ENCODE results near the gene NECAB3. TPM values are rescaled to one million over a fixed set of nuclear protein-coding genes. Genes with fewer than 3 reads are reported as not detected.

NECAB3 gene
- total RNA-seq, 4 donors from 2014 or later: 5.6 to 44.3 (median 20.4) TPM

DNA sequence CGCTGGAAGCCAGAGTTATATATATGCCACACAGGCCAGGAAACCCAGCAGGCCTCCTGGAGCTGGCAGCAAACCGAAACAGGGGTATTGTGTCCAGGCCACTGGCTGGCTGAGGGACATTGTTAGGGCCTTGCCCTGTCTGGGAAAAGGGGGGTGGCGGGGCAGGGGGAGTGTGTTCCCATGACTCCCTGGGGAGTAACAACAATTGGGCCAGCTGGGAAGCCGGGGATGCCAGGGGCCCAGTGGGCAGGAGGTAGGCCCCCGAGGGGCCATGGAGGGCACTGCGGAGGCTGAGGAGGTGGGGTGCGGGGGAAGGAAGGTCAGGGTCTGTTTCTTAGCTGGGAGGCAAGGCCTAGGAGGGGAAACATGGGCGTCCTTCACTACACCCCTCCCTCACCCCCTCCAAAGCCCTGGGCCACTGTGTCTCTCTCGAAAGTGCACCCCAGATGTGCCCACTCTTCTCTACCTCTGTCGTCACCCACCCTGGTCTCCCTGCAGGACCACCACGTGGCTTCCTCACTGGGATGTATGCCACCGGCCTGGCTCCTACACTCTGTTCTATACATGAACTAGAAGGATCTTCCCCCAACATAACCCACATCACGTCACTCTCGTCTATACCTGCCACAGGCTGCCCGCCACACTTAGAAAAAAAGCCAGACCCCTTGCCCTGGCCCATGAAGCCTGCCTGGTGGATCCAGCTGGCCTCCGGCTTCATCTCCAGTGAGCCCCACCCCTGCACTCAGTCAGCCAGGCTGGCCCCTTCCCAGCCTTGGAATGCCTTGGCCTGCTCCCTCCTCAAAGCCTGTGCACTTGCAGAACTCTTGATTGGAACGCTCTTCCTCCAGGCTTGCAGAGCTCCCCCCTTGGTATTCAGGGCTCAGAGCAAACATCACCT, 19.8 kb upstream of the NECAB3 start:
- Histone ChIP-seq H3K27ac (peak overlapping the region; percentile 20 to 25), H3K9me3 (no peaks in the 10 kb centered on the region), H3K36me3 (no peaks in the 10 kb centered on the region), H3K4me3 (no peak overlapping the region), H3K4me1 (no peaks in the 10 kb centered on the region), H3K27me3 (no peaks in the 10 kb centered on the region)
- DNase-seq: peak in 1 of 2 donors; percentile 73
- TF ChIP-seq, protein P1, sequence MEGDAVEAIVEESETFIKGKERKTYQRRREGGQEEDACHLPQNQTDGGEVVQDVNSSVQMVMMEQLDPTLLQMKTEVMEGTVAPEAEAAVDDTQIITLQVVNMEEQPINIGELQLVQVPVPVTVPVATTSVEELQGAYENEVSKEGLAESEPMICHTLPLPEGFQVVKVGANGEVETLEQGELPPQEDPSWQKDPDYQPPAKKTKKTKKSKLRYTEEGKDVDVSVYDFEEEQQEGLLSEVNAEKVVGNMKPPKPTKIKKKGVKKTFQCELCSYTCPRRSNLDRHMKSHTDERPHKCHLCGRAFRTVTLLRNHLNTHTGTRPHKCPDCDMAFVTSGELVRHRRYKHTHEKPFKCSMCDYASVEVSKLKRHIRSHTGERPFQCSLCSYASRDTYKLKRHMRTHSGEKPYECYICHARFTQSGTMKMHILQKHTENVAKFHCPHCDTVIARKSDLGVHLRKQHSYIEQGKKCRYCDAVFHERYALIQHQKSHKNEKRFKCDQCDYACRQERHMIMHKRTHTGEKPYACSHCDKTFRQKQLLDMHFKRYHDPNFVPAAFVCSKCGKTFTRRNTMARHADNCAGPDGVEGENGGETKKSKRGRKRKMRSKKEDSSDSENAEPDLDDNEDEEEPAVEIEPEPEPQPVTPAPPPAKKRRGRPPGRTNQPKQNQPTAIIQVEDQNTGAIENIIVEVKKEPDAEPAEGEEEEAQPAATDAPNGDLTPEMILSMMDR (IDR thresholded peaks at IDR 0.05): no peak
- no peak for TF ChIP-seq POLR2A (IDR thresholded peaks at IDR 0.05)
- intact Hi-C loops (cut with DNase I; ENCODE audit: low total_unique reads): no loop called here

DNA sequence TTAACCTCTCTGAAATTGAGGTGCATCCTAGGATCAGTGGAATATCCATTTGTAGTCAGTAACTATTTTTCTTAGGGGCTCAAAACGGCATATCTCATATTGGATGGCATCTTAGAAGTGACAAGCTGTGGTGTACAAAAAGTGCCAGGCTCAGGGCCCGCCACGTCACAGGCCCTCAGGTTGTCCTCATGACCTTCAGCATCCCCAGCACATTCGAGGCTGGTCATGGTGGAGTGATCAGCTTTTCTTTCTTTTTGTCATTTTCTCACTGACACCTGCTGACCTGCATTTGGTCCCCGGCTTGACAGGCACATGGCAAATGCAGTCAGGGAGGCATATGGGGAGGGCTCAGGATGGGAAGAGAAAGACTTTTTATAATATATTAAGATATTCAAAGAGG, 19.1 kb upstream of the NECAB3 start:
- Histone ChIP-seq H3K27me3 (no peaks in the 10 kb centered on the region), H3K9me3 (no peaks in the 10 kb centered on the region), H3K27ac (peak overlapping the region; percentile 20 to 25), H3K36me3 (no peaks in the 10 kb centered on the region), H3K4me3 (no peak overlapping the region), H3K4me1 (no peaks in the 10 kb centered on the region)
- intact Hi-C loops (cut with DNase I; ENCODE audit: low total_unique reads): no loop called here
- no peak for TF ChIP-seq POLR2A (IDR thresholded peaks at IDR 0.05)
- no peak for DNase-seq

DNA sequence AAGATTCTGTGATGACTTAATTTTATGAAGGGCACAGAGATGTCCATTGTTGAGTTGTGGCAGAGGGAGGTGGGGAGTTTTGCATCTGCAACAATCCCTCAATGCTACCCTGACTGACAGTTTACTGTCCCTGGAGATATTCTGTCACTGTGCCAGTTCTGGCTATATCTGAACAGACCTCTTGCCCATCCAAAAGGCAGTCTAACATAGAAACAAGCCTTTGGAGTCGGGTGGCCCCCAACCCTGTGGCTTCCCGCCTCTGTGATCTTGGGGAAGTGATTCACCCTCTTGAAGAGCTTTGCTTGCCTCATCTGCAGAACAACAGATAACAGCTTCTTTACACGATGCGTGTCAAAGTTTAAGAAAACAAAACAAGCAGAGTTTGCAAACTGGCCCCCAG, 15.7 kb upstream of the NECAB3 start:
- Histone ChIP-seq H3K9me3 (no peaks in the 10 kb centered on the region), H3K27me3 (no peaks in the 10 kb centered on the region), H3K4me1 (peaks cover 0 to 8% of the 10 kb centered on the region in 2 donors), H3K4me3 (no peak overlapping the region), H3K36me3 (no peaks in the 10 kb centered on the region), H3K27ac (no peak overlapping the region)
- no peak for TF ChIP-seq POLR2A (IDR thresholded peaks at IDR 0.05)
- TF ChIP-seq, protein P1 (IDR thresholded peaks at IDR 0.05): no peak
- intact Hi-C loops (cut with DNase I; ENCODE audit: low total_unique reads): no loop called here
- no peak for DNase-seq

DNA sequence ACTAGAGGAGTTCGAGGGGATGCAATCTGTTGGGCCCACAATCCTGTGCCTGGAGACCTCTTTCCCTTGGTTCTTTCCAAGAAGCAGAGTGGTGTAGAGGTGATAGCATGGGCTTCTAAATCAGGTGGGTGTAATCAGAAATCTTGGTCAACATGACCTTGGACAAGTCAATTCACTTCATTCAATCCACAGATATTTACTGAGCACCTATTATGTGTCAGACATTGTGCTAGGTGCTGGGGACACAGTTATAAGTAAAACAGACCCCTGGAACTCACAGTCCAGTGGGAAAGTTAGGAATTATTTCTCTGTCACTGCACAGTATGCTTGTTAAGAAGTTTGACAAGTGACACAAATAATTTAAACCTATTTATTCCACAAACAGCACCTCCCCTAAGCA, 15.3 kb upstream of the NECAB3 start:
- Histone ChIP-seq H3K36me3 (no peaks in the 10 kb centered on the region), H3K27ac (no peak overlapping the region), H3K27me3 (no peaks in the 10 kb centered on the region), H3K9me3 (no peaks in the 10 kb centered on the region), H3K4me1 (peaks cover 0 to 8% of the 10 kb centered on the region in 2 donors), H3K4me3 (no peak overlapping the region)
- intact Hi-C loops (cut with DNase I; ENCODE audit: low total_unique reads): no loop called here
- no peak for DNase-seq
- no peak for TF ChIP-seq POLR2A (IDR thresholded peaks at IDR 0.05)

DNA sequence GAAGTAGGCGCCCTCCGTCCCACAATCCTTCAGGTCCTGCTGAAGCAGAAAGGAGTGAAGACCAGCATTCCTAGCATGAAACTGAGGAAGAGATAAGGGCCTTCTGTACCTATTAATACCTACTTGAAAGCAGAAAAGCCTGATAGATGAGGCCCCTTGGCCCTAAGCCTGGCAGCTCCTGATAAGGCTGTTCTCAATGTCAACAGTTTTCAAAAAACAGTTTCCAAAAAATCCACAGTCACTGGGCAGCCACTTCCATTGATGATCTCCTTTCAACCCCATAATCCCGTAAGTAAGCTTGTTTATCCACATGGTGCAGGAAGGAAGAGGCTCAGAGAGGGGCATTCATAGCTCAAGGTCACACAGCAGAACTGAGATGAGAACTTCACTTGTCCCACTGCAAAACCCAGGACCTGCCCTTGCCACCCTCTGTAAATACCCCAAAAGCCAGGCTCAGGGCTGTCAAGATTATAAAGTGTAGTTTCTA, 14.8 kb upstream of the NECAB3 start:
- TF ChIP-seq POLR2A (IDR thresholded peaks at IDR 0.05): no peak
- TF ChIP-seq, protein P1 (IDR thresholded peaks at IDR 0.05): no peak
- no peak overlapping the region for H3K4me3 ChIP-seq
- no peaks in the 10 kb centered on the region for H3K9me3 ChIP-seq
- DNase-seq: no peak
- no peaks in the 10 kb centered on the region for H3K36me3 ChIP-seq
- H3K27me3 ChIP-seq: no peaks in the 10 kb centered on the region
- H3K27ac ChIP-seq: no peak overlapping the region
- intact Hi-C loops (cut with DNase I; ENCODE audit: low total_unique reads): no loop called here
- peaks cover 0 to 8% of the 10 kb centered on the region in 2 donors for H3K4me1 ChIP-seq

Data from uterus (tissue), 4 donors.